ENCODE measurements around the gene RFX7.

Gene RFX7

DNA sequence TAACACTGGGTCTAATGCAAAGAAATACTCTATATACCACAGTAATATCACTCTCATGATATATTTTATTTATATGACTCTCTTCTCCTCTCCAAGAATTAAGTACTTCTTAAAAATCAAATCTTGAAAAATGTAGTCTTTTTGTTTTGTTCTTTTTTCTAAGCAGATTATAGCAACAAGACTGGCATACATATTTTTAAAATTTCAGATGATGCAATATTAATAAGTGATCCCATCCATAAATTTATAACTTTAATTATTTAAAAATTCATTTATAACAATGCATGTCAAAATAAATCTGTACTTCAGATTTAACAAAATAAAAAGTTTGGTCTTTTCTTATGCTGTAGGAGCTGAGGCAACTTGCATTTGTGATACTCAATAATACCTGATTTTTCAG is 155.3 kb downstream of the RFX7 start:
- no peak overlapping the region for H2AFZ ChIP-seq (ENCODE audit: insufficient read depth, low read length, poor library complexity)
- H3K9me3 ChIP-seq (ENCODE audit: insufficient read depth, low read depth, low read length) = no peaks in the 10 kb centered on the region
- no peak overlapping the region for H2BK5ac ChIP-seq (ENCODE audit: low read depth, low read length, poor library complexity)
- no peak overlapping the region for H3K18ac ChIP-seq (ENCODE audit: low read length)
- H4K91ac ChIP-seq (ENCODE audit: low read depth, low read length) = no peak overlapping the region
- H3K36me3 ChIP-seq (ENCODE audit: control insufficient read depth in 1 of 2, insufficient read depth in 2 of 2, low read length in 2 of 2) = no peaks in the 10 kb centered on the region
- H3K4ac ChIP-seq (ENCODE audit: low read depth, low read length) = no peak overlapping the region
- no peak overlapping the region for H3K23ac ChIP-seq (ENCODE audit: low read length)
- no peak overlapping the region for H3K27ac ChIP-seq (ENCODE audit: low read depth, low read length)
- no peak overlapping the region for H4K12ac ChIP-seq (ENCODE audit: low read depth, low read length)
- H2AK5ac ChIP-seq (ENCODE audit: low read length) = no peak overlapping the region
- H3K4me3 ChIP-seq (ENCODE audit: low read depth, low read length) = no peak overlapping the region
- no peaks in the 10 kb centered on the region for H3K4me1 ChIP-seq (ENCODE audit: control insufficient read depth in 1 of 2, insufficient read depth in 2 of 2, low read length in 2 of 2)
- H3K9ac ChIP-seq (ENCODE audit: low read length) = no peak overlapping the region
- H2BK12ac ChIP-seq (ENCODE audit: low read length) = no peak overlapping the region
- no peak overlapping the region for H2BK120ac ChIP-seq (ENCODE audit: insufficient read depth, low read length, poor library complexity)
- no peaks in the 10 kb centered on the region for H3K79me1 ChIP-seq (ENCODE audit: low read length)
- H3K79me2 ChIP-seq (ENCODE audit: control insufficient read depth, insufficient read depth, low read length, poor library complexity) = no peaks in the 10 kb centered on the region
- no peak for DNase-seq
- no peak overlapping the region for H4K8ac ChIP-seq (ENCODE audit: low read depth, low read length)
- H3K27me3 ChIP-seq (ENCODE audit: insufficient read depth, low read length) = no peaks in the 10 kb centered on the region
- no peak overlapping the region for H3K14ac ChIP-seq (ENCODE audit: low read length)
- no peak overlapping the region for H3K4me2 ChIP-seq (ENCODE audit: low read length)

DNA sequence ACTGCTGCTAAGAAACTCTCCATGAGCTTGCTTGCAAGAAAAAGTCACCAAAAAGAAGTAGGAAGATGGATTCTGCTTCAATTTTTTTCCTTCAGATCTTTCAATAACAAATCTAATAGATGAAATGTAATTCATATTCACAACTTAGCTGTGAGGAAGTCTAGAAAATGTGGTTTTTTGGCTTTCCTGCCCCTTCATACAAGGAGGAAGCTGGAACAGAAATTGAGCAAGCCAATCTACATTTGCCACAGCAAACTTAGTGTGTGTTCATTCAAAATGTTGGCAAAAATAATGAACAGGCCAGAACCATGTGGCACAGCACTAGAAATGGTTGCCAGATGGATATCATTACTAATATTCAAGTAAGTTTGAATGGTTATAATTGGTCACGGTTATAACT is 157.1 kb downstream of the RFX7 start:
- Histone ChIP-seq H3K23ac (ENCODE audit: low read length) (no peak overlapping the region), H3K36me3 (ENCODE audit: control insufficient read depth in 1 of 2, insufficient read depth in 2 of 2, low read length in 2 of 2) (no peaks in the 10 kb centered on the region), H3K9ac (ENCODE audit: low read length) (no peak overlapping the region), H3K27me3 (ENCODE audit: insufficient read depth, low read length) (no peaks in the 10 kb centered on the region), H2AFZ (ENCODE audit: insufficient read depth, low read length, poor library complexity) (no peak overlapping the region), H3K4me1 (ENCODE audit: control insufficient read depth in 1 of 2, insufficient read depth in 2 of 2, low read length in 2 of 2) (no peaks in the 10 kb centered on the region), H3K9me3 (ENCODE audit: insufficient read depth, low read depth, low read length) (no peaks in the 10 kb centered on the region), H3K18ac (ENCODE audit: low read length) (no peak overlapping the region), H2BK12ac (ENCODE audit: low read length) (no peak overlapping the region), H4K91ac (ENCODE audit: low read depth, low read length) (no peak overlapping the region), H4K8ac (ENCODE audit: low read depth, low read length) (no peak overlapping the region), H2BK5ac (ENCODE audit: low read depth, low read length, poor library complexity) (no peak overlapping the region), H3K27ac (ENCODE audit: low read depth, low read length) (no peak overlapping the region), H3K14ac (ENCODE audit: low read length) (no peak overlapping the region), H3K4me2 (ENCODE audit: low read length) (no peak overlapping the region), H2BK120ac (ENCODE audit: insufficient read depth, low read length, poor library complexity) (no peak overlapping the region), H3K4ac (ENCODE audit: low read depth, low read length) (no peak overlapping the region), H3K79me2 (ENCODE audit: control insufficient read depth, insufficient read depth, low read length, poor library complexity) (no peaks in the 10 kb centered on the region), H3K4me3 (ENCODE audit: low read depth, low read length) (no peak overlapping the region), H3K79me1 (ENCODE audit: low read length) (no peaks in the 10 kb centered on the region), H2AK5ac (ENCODE audit: low read length) (no peak overlapping the region), H4K12ac (ENCODE audit: low read depth, low read length) (no peak overlapping the region)
- DNase-seq = no peak
- WGBS (ENCODE audit: extremely low coverage, insufficient coverage, insufficient read length) = no CpG with 5 or more reads among the region's 1 CpG

DNA sequence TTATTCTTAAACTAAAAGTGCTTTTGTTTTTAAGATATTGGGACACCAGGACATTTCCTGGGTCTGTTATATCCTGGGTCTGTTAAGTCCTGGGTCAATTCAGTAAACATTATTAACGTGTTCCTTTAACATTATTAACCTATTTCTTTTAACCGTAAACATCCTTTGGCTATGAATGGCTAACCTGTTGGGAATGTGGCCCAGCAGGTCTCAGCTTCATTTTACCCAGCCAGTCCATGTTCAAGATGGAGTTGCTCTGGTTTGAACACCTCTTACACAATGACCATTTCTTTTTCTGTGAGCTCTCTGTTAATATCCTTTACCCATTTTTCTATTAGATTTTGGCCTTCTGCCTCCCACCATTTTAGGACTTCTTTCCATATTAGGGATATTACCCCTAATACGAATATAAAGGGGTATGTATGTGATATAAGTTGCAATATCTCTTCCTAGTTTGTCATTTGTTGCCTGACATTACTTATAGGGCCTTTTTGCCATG is 161.4 kb downstream of the RFX7 start:
- DNase-seq = peak; percentile 60 to 76
- Histone ChIP-seq H2BK12ac (ENCODE audit: low read length) (no peak overlapping the region), H3K4ac (ENCODE audit: low read depth, low read length) (no peak overlapping the region), H3K9me3 (ENCODE audit: insufficient read depth, low read depth, low read length) (no peaks in the 10 kb centered on the region), H3K14ac (ENCODE audit: low read length) (no peak overlapping the region), H3K79me2 (ENCODE audit: control insufficient read depth, insufficient read depth, low read length, poor library complexity) (no peaks in the 10 kb centered on the region), H4K8ac (ENCODE audit: low read depth, low read length) (no peak overlapping the region), H2AK5ac (ENCODE audit: low read length) (no peak overlapping the region), H3K18ac (ENCODE audit: low read length) (no peak overlapping the region), H2BK5ac (ENCODE audit: low read depth, low read length, poor library complexity) (no peak overlapping the region), H3K9ac (ENCODE audit: low read length) (no peak overlapping the region), H3K23ac (ENCODE audit: low read length) (no peak overlapping the region), H2AFZ (ENCODE audit: insufficient read depth, low read length, poor library complexity) (no peak overlapping the region), H3K27me3 (ENCODE audit: insufficient read depth, low read length) (no peaks in the 10 kb centered on the region), H3K36me3 (ENCODE audit: control insufficient read depth in 1 of 2, insufficient read depth in 2 of 2, low read length in 2 of 2) (no peaks in the 10 kb centered on the region), H3K27ac (ENCODE audit: low read depth, low read length) (no peak overlapping the region), H4K12ac (ENCODE audit: low read depth, low read length) (no peak overlapping the region), H3K4me2 (ENCODE audit: low read length) (no peak overlapping the region), H3K4me1 (ENCODE audit: control insufficient read depth in 1 of 2, insufficient read depth in 2 of 2, low read length in 2 of 2) (no peaks in the 10 kb centered on the region), H3K4me3 (ENCODE audit: low read depth, low read length) (no peak overlapping the region), H2BK120ac (ENCODE audit: insufficient read depth, low read length, poor library complexity) (no peak overlapping the region), H4K91ac (ENCODE audit: low read depth, low read length) (no peak overlapping the region), H3K79me1 (ENCODE audit: low read length) (no peaks in the 10 kb centered on the region)
- no CpG with 5 or more reads among the region's 3 CpGs for WGBS (ENCODE audit: extremely low coverage, insufficient coverage, insufficient read length)

DNA sequence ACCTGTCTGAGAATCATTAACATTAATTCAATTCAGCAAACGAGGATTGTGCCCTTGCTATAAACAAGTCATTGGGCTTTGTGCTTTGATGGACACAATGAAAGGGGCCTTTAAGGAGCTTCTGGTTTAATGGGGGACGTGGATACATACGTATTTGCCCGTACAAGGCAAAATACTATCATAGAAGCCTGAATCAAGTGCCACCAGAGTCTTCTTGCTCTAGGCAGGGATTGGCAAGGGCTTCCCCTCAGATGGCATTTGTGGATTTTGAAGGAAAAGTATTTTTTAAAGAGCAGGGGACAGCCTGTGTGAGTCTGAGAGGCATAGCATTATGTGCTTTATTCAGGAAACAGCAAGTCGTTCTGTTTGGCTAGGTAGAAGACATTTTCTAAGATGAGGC is 166.6 kb downstream of the RFX7 start:
- no peak overlapping the region for H2AK5ac ChIP-seq (ENCODE audit: low read length)
- H4K8ac ChIP-seq (ENCODE audit: low read depth, low read length) = no peak overlapping the region
- DNase-seq = no peak
- H3K4me1 ChIP-seq (ENCODE audit: control insufficient read depth in 1 of 2, insufficient read depth in 2 of 2, low read length in 2 of 2) = no peaks in the 10 kb centered on the region
- no peak overlapping the region for H3K4ac ChIP-seq (ENCODE audit: low read depth, low read length)
- no CpG with 5 or more reads among the region's 5 CpGs for WGBS (ENCODE audit: extremely low coverage, insufficient coverage, insufficient read length)
- H3K27ac ChIP-seq (ENCODE audit: low read depth, low read length) = no peak overlapping the region
- H4K12ac ChIP-seq (ENCODE audit: low read depth, low read length) = no peak overlapping the region
- no peak overlapping the region for H3K23ac ChIP-seq (ENCODE audit: low read length)
- H3K27me3 ChIP-seq (ENCODE audit: insufficient read depth, low read length) = no peaks in the 10 kb centered on the region
- no peaks in the 10 kb centered on the region for H3K9me3 ChIP-seq (ENCODE audit: insufficient read depth, low read depth, low read length)
- no peaks in the 10 kb centered on the region for H3K79me1 ChIP-seq (ENCODE audit: low read length)
- H3K4me3 ChIP-seq (ENCODE audit: low read depth, low read length) = no peak overlapping the region
- no peak overlapping the region for H2BK12ac ChIP-seq (ENCODE audit: low read length)
- H2AFZ ChIP-seq (ENCODE audit: insufficient read depth, low read length, poor library complexity) = no peak overlapping the region
- no peak overlapping the region for H3K4me2 ChIP-seq (ENCODE audit: low read length)
- no peaks in the 10 kb centered on the region for H3K36me3 ChIP-seq (ENCODE audit: control insufficient read depth in 1 of 2, insufficient read depth in 2 of 2, low read length in 2 of 2)
- H3K9ac ChIP-seq (ENCODE audit: low read length) = no peak overlapping the region
- H3K79me2 ChIP-seq (ENCODE audit: control insufficient read depth, insufficient read depth, low read length, poor library complexity) = no peaks in the 10 kb centered on the region
- H2BK5ac ChIP-seq (ENCODE audit: low read depth, low read length, poor library complexity) = no peak overlapping the region
- no peak overlapping the region for H2BK120ac ChIP-seq (ENCODE audit: insufficient read depth, low read length, poor library complexity)
- H4K91ac ChIP-seq (ENCODE audit: low read depth, low read length) = no peak overlapping the region
- no peak overlapping the region for H3K14ac ChIP-seq (ENCODE audit: low read length)
- no peak overlapping the region for H3K18ac ChIP-seq (ENCODE audit: low read length)

All from trophoblast cell (in vitro differentiated cells and primary cell).